GM12875 (cell line): ENCODE data around the gene SERPINB5.

Experiments used
- H3K4me3 ChIP-seq: one replicate; pipeline ENCODE4 v1.5.1; 2011; ENCODE audit warnings: low read depth, low read length, control low read depth
- CTCF ChIP-seq: IDR thresholded peaks from 2 replicates; pipeline ENCODE4 v1.5.1; 2011; ENCODE audit warnings: low read depth, mild to moderate bottlenecking, control low read depth, inconsistent platforms, low read length, moderate library complexity, borderline replicate concordance; ENCODE audit not compliant: insufficient read depth

Gene SERPINB5

GRCh38 chr18:63518178-63519012 is 41.6 kb downstream of the SERPINB5 start:
- peak; percentile 48; the same call in 1 of the 2 replicates for TF ChIP-seq CTCF

GRCh38 chr18:63520053-63520685 is 43.4 kb downstream of the SERPINB5 start:
- TF ChIP-seq CTCF, result no peak
- H3K4me3 ChIP-seq, result no peak overlapping the region

More at GRCh38 chr18:63518178-63519012, 41.6 kb downstream of the SERPINB5 start:
- no peak overlapping the region for H3K4me3 ChIP-seq

DNA sequence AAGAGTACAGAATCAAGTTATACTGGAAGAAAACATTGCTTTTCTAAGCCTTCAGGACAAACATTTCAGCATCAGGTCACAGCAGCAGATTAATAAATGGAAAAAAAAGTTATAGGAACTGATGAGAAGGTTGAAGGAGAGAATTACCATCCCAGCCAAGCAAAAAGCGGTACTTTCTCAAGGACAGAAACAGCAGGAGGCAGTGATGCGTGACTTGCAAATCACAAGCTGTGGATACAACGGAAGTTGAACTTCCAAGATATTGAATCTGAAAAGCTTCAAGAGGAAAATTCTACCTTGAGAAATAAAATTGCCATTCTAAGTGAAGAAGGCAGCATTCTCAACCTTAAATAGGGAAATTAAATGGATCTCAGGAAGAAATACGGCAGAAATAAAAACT is 46.9 kb downstream of the SERPINB5 start:
- no peak overlapping the region for H3K4me3 ChIP-seq
- no peak for TF ChIP-seq CTCF

DNA sequence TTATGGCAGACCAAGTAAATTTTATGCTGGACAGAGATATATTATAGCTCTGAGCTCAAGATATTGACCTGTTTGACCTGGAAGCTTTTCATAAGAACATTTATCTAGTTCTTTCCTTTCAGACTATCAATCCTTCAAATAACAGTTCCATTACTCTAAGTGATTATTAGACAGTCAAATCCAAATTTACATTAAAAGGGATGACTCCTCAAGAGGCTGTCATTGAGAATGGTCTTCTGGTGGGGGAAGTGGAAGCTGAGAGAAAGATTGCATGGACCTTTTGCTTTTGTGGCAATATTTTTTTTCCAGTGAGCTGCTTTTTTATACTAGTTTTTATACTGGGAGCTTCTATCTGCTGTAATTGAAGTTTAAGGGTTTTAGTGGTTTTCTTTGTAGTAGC is 50.5 kb downstream of the SERPINB5 start:
- TF ChIP-seq CTCF, result no peak
- H3K4me3 ChIP-seq, result no peak overlapping the region

DNA sequence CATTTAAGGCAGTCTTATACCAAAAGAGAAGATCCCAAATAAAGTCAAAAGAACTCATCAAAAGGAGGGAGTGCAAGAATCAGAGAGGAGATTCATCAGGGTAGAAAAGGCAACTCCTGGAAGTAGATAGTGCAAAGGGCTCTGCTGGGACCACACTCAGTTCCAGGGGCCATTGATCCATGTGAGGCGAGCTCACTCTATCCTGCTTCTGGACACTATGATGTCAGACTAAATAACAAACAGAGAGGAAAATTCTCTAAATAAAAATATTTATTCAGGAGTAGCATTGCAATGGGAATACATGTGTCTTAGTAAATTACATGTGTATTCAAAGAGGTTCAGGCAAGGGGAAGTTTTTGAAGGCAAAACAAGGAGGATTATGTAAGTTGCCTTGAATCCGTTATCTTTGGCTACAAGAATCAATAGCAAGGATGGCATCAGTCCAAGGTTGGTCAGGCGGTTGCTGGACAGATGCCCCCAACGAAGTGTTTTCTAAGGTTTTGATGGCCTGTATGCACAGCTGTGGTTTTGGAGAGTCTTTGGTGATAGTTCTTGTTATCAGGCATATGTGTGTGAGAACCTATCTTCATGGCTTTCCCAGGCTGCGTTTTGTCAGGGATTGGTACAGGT is 52.2 kb downstream of the SERPINB5 start:
- no peak for TF ChIP-seq CTCF
- H3K4me3 ChIP-seq, result no peak overlapping the region

GRCh38 chr18:63532471-63532870 is 55.7 kb downstream of the SERPINB5 start:
- no peak for TF ChIP-seq CTCF
- H3K4me3 ChIP-seq, result no peak overlapping the region
